NCI-H1436 treated with DMSO at 0.1 percent for 48 hours (cell line): Measurements from ENCODE around the gene NADK2.
"Not testable (repeated sequence)": the region's sequence is repeated elsewhere in the genome, so short reads cannot be mapped to it uniquely, and the experiment has no call there.

Experiments
- DNase-seq: peaks from one replicate; lab custom pipeline; 2025; lab: John Stamatoyannopoulos, UW

Gene NADK2

DNA sequence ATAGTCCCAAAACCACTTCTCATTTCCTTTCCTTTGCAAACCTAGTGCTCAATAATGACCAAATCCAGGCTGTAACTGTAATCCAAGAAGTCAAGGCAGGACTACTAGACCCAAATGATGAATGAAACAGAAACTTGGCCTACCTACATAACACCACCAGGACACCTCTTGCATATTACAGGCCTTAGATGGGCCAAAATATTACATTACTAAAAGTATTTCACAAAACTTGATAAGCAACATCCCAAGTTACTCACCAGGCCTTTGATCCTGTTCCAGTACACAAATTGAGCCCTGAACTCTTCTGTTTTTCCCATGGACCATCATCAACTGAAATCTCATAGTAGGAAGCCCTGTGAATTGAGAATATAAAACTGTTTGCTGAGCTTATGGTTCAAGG lies 34.8 kb downstream of the NADK2 start:
- no peak for DNase-seq

DNA sequence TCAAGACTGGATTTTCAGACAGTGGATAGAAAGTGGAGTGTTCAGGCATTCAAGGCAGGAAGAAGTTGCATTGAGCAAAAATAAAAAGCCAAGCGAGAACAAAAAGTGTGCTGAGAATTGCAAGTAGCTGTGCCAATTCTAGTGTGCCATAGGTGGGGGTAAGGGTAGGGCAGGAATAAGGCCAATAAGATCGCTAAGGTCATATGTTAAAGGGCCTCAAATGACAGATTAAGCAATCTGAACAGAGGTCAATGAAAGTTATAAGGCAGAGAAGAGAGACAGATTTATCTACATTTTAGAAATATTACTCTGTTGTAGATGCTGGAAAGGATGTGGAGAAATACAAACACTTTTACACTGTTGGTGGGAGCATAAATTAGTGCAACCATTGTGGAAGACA lies 36.4 kb downstream of the NADK2 start:
- no peak for DNase-seq

DNA sequence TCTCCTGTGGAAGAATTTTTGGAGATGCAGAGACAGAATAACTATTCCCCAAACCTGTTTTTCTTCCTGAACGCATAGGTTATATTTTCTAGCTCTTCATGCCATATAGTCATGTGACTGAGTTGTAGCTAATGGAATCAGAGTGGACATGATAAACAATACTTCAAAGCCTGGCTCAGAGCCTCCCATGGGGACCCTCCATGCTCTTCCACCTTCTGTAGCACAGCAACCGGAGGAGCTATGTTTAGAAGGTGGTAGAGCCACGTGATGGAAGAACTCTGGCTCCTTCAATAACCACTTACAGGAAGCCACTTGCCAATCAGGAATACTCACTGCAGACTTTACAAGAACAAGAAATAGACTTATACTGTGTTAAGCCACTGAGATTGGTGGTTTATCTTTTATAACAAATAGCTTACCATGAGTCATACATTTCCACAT lies 39.2 kb downstream of the NADK2 start:
- DNase-seq: no peak

GRCh38 chr5:36200513-36200912 lies 41.2 kb downstream of the NADK2 start:
- no peak for DNase-seq

GRCh38 chr5:36199620-36200019 lies 42.1 kb downstream of the NADK2 start:
- no peak for DNase-seq

GRCh38 chr5:36198783-36199182 lies 42.9 kb downstream of the NADK2 start:
- not testable (repeated sequence) for DNase-seq

GRCh38 chr5:36198281-36198680 lies 43.4 kb downstream of the NADK2 start:
- DNase-seq: no peak

DNA sequence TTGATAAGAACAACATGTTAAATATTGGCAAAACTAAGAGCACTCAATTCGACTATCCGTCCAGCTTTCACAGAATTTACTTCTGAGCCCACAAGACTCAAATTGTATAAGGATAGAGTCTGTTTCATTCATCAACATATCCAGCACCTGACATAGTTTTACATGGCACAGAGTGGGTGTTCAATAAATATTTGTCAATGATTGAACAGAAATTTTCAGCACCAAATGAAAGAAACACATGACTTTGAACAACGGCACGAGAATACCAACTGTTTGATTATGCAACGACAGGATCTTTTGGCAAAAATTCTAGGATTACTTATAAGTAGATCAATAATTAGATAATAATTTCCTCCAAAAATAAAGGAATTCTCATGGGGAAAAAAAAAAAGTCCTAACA lies 48.0 kb downstream of the NADK2 start:
- no peak for DNase-seq

GRCh38 chr5:36184408-36184807 lies 57.3 kb downstream of the NADK2 start:
- not testable (repeated sequence) for DNase-seq

DNA sequence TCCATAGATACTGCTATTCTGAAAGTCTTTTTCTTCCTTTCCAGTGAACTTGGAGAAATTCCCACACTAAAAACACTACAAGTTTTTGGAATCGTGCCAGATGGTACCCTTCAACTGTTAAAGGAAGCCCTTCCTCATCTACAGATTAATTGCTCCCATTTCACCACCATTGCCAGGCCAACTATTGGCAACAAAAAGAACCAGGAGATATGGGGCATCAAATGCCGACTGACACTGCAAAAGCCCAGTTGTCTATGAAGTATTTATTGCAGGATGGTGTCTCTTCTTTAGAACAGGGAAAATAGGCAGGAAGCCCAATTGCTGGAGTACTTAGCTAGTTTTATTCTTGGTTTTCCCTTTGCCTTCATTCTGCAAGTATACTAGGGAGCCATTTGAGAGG lies 60.0 kb downstream of the NADK2 start:
- no peak for DNase-seq

- no peak for DNase-seq
Measured at GRCh38 chr5:36180556-36181350, 61.0 kb downstream of the NADK2 start.

DNA sequence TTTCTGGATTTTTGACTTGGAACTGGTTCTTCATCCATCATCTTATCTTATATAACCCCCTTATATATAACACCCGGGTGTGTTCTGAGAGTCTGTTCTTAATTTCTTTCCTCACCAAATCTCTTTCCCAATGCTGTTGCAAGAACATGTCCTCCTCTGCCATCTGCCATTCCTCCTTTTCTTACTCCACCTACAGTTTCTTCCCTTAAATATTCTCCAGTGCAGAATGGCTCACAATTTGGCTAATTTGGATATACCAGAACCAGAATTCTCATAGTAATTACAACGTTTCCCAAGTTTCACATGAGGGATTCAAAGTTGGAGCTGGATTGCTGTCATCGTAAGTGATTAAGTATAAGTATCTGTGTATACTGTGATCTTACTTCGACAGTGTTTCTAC lies 61.8 kb downstream of the NADK2 start:
- no peak for DNase-seq

- no peak for DNase-seq
Measured at GRCh38 chr5:36178524-36178890, 63.2 kb downstream of the NADK2 start.

DNA sequence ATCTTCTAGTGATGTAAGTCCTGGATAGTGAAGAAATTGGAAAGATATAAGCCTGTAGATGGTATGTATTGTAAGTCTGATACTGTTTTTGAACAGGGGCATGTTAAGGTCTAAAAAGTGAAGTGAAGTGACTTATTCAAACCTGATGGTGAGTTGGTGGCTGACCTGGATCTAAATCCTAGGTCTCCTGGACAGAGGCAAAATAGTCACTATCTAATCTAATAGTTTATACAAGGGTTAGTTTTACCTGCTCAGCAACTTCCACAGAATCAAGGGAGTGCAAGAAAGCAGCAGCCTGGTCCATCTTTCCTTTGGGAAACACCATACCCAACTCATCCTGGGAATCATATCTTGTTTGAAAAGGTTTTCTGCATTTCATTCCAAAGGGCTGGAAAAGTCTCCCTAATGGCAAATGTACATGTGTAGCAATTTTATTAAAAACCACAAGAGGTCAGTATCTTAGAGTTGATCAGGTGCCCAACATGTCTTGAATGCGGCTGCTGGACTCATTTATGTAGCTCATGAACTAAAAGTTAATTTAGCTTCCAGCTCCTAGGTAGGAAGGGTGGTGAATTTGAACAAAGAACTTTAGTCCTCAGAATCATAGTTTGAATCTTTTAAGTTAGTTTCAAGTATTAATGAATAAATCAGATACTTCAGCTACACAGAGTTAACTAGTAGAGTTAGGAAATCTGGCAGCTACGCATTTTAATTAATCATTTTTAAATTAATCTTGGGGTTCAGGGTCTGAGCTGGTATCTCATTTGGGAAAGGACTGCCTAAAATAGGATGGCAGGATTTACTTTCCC lies 63.8 kb downstream of the NADK2 start:
- DNase-seq: no peak

DNA sequence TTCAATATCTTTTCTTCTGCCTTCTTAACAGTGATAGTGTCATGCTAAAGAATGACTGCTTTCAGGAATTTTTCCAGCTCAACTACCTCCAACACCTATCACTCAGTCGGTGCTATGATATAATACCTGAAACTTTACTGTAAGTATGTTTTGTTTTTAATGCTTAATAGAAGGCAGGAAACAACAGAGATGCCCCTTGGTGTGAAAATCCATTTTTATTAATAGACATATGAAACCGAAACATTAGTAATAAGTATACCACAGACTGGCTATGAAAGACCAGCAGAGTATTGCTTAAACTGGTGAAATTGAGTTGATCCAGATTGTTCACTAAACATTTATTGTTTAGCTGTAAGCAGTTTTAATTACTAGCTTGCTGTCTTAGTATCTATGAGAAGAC lies 64.6 kb downstream of the NADK2 start:
- no peak for DNase-seq

DNA sequence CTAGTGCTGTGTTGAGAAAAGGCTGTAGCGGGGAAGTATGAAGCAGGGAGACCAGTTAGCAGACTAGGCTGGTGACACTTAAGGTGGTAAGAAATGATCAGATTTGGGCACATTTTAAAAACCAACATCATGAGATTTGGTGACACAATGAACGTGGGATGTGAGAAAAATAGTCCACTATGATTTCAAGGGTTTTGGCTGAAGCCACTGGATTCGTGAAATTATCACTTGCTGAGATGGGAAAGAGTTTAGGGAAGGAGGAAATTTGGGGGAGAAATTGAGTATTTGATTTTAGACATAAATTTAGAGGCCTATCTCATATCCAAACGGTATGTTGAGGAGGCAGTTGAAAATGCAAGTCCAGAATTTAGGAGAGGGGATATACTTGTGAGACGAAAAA lies 66.7 kb downstream of the NADK2 start:
- no peak for DNase-seq

- DNase-seq: no peak
Measured at GRCh38 chr5:36174119-36174518, 67.6 kb downstream of the NADK2 start.

- no peak for DNase-seq
Measured at GRCh38 chr5:36173426-36173825, 68.3 kb downstream of the NADK2 start.

- DNase-seq: no peak
Measured at GRCh38 chr5:36172599-36172998, 69.1 kb downstream of the NADK2 start.

DNA sequence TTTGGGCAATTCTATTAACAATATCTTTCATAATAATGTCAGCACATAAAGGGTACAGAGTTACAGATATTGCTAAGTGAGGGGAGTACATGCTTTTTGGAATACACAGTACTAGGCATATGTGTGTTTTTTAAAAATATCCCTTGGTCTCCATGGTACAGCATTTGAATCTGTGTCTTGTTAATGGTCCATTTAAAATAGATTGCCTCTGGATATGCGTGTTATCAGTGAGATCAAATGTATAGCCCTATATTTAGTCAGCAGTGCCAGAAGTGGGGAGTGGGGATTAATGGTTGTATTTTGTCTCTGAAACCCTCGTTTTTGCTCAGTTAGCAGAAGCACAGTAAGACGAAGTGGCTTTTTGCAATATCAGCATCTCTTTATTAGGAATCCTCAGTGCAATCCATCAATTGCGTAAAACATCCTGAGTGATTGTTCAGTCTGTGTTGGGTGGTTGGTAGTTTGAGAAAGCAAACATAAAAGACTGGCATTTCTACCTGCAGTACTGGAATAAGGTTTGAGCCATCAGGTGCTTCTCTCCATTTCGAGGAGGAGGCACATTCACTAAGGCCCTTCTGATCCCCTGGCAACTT lies 70.8 kb downstream of the NADK2 start:
- DNase-seq: no peak

- DNase-seq: no peak
Measured at GRCh38 chr5:36168737-36169136, 73.0 kb downstream of the NADK2 start.

DNA sequence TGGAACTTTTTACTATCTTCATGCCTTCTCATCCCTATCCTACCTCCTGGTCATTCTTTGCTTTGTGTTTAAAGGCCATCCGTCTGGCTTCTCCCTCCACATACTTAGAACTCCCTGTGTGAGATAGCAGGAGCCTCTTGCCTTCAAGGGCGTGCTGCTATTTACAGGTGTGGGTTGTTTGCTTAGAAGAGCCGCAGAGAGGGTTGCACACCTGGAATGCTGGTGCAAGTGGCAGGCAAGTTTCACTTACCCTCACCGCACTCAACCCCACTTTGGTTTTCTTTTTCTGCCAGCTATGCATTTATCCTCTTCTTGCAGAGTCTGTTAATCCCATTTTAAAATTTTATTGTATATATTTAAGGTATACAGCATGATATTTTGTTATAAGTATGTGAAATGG lies 77.3 kb downstream of the NADK2 start:
- no peak for DNase-seq
